ENCODE results near the gene GNB2.

The GNB2 gene

GRCh38 chr7:100675581-100676350 lies 2.2 kb downstream of the GNB2 start:
- peaks cover 14% of the 10 kb centered on the region; the same call in 1 of the 2 replicates for H4K20me1 ChIP-seq (ENCODE audit: insufficient read depth, low read length)
- H3K27me3 ChIP-seq (ENCODE audit: low read depth, low read length): no peaks in the 10 kb centered on the region
- peak overlapping the region; percentile 84 for H3K27ac ChIP-seq (ENCODE audit: low read length)
- no peaks in the 10 kb centered on the region for H3K4me1 ChIP-seq (ENCODE audit: low read length)
- peak overlapping the region; percentile 82 for H3K9ac ChIP-seq (ENCODE audit: low read length)
- peak overlapping the region; percentile 78 for H3K4me3 ChIP-seq (ENCODE audit: low read length)
- peaks cover 12% of the 10 kb centered on the region for H3K36me3 ChIP-seq (replicated peaks; ENCODE audit: low read depth, low read length)
- H3K79me2 ChIP-seq (ENCODE audit: low read length): peaks cover 27% of the 10 kb centered on the region
- H2AFZ ChIP-seq (ENCODE audit: low read depth, low read length): no peak overlapping the region
- peak overlapping the region; percentile 60 for H3K4me2 ChIP-seq (ENCODE audit: low read length)
- no peaks in the 10 kb centered on the region for H3K9me3 ChIP-seq (ENCODE audit: insufficient read depth, low read length)
- TF ChIP-seq CTCF (IDR thresholded peaks at IDR 0.05; ENCODE audit: low read depth, low read length): no peak

GRCh38 chr7:100676501-100677306 lies 3.2 kb downstream of the GNB2 start:
- peaks cover 18% of the 10 kb centered on the region for H3K36me3 ChIP-seq (replicated peaks; ENCODE audit: low read depth, low read length)
- peak overlapping the region; percentile 78; the same call in 1 of the 2 replicates for H3K4me3 ChIP-seq (ENCODE audit: low read length)
- peak overlapping the region; percentile 60 for H3K4me2 ChIP-seq (ENCODE audit: low read length)
- H3K9ac ChIP-seq (ENCODE audit: low read length): no peak overlapping the region
- no peaks in the 10 kb centered on the region for H3K4me1 ChIP-seq (ENCODE audit: low read length)
- TF ChIP-seq CTCF (IDR thresholded peaks at IDR 0.05; ENCODE audit: low read depth, low read length) (no peak), EZH2phosphoT487 (IDR thresholded peaks at IDR 0.05; ENCODE audit: low read depth) (no peak)
- H3K79me2 ChIP-seq (ENCODE audit: low read length): peaks cover 27% of the 10 kb centered on the region
- no peaks in the 10 kb centered on the region for H3K9me3 ChIP-seq (ENCODE audit: insufficient read depth, low read length)
- H3K27ac ChIP-seq (ENCODE audit: low read length): peak overlapping the region; percentile 84
- no peak overlapping the region for H2AFZ ChIP-seq (ENCODE audit: low read depth, low read length)
- peaks cover 14% of the 10 kb centered on the region; the same call in 1 of the 2 replicates for H4K20me1 ChIP-seq (ENCODE audit: insufficient read depth, low read length)
- no peaks in the 10 kb centered on the region for H3K27me3 ChIP-seq (ENCODE audit: low read depth, low read length)

GRCh38 chr7:100677308-100678267 lies 4.0 kb downstream of the GNB2 start:
- Histone ChIP-seq H3K9ac (ENCODE audit: low read length) (no peak overlapping the region), H3K4me2 (ENCODE audit: low read length) (no peak overlapping the region), H4K20me1 (ENCODE audit: insufficient read depth, low read length) (peaks cover 14% of the 10 kb centered on the region; the same call in 1 of the 2 replicates), H3K4me1 (ENCODE audit: low read length) (no peaks in the 10 kb centered on the region), H3K9me3 (ENCODE audit: insufficient read depth, low read length) (no peaks in the 10 kb centered on the region), H2AFZ (ENCODE audit: low read depth, low read length) (no peak overlapping the region), H3K79me2 (ENCODE audit: low read length) (peaks cover 27% of the 10 kb centered on the region), H3K27ac (ENCODE audit: low read length) (no peak overlapping the region), H3K4me3 (ENCODE audit: low read length) (no peak overlapping the region), H3K36me3 (replicated peaks; ENCODE audit: low read depth, low read length) (peaks cover 22% of the 10 kb centered on the region), H3K27me3 (ENCODE audit: low read depth, low read length) (no peaks in the 10 kb centered on the region)
- TF ChIP-seq EZH2phosphoT487 (IDR thresholded peaks at IDR 0.05; ENCODE audit: low read depth): no peak
- no peak for TF ChIP-seq CTCF (IDR thresholded peaks at IDR 0.05; ENCODE audit: low read depth, low read length)

Measured in OCI-LY3 (cell line).